22Rv1 (cell line): Measurements from ENCODE around the gene MYO10.

Experiments
- H3K27ac ChIP-seq: fragments of 450-650 bp; 2 replicates; pipeline ENCODE4 v1.5.1; 2017
- ZFX ChIP-seq: fragments of 450-650 bp; IDR thresholded peaks from 2 replicates; pipeline ENCODE4 v1.6.1; 2017; ENCODE audit warnings: antibody characterized with exemption, borderline replicate concordance
- TF ChIP-seq, protein P1 (sequence below): fragments of 450-650 bp; IDR thresholded peaks from 2 replicates; pipeline ENCODE4 v1.5.1; 2017; ENCODE audit warnings: mild to moderate bottlenecking

MYO10 gene

DNA sequence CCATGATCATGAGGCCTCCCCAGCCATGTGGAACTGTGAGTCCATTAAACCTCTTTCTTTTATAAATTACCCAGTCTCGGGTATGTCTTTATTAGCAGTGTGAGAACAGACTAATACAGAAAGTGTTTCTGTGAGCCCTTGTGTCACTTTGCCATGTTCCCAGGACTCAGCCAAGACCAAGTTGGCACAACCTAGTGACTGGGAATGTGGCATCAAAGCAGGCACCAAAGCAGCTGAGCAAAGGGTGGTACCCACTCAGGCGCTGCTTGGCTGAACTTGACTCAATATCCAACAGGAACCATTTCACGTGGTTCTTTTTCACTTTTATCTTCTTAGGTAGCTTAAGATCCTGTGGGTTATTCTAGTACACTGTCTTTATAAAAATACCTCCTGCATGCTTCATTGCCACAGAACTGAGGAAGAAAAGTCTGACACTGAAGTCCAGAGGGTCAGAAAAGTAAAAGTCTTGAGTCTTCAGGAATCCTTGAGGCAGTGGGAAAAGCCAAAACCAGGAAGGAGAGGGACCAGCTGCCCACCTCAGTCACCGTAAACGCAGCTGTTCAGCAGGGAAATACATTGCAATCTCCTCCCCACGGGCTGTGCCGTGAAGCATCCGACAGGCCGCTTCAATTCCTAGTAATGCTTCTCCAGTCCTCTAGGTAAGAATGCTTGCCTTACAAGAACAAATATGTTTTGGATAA lies 228.8 kb downstream of the MYO10 start:
- TF ChIP-seq ZFX = no peak
- TF ChIP-seq, protein P1, sequence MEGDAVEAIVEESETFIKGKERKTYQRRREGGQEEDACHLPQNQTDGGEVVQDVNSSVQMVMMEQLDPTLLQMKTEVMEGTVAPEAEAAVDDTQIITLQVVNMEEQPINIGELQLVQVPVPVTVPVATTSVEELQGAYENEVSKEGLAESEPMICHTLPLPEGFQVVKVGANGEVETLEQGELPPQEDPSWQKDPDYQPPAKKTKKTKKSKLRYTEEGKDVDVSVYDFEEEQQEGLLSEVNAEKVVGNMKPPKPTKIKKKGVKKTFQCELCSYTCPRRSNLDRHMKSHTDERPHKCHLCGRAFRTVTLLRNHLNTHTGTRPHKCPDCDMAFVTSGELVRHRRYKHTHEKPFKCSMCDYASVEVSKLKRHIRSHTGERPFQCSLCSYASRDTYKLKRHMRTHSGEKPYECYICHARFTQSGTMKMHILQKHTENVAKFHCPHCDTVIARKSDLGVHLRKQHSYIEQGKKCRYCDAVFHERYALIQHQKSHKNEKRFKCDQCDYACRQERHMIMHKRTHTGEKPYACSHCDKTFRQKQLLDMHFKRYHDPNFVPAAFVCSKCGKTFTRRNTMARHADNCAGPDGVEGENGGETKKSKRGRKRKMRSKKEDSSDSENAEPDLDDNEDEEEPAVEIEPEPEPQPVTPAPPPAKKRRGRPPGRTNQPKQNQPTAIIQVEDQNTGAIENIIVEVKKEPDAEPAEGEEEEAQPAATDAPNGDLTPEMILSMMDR = no peak
- no peak overlapping the region for H3K27ac ChIP-seq

DNA sequence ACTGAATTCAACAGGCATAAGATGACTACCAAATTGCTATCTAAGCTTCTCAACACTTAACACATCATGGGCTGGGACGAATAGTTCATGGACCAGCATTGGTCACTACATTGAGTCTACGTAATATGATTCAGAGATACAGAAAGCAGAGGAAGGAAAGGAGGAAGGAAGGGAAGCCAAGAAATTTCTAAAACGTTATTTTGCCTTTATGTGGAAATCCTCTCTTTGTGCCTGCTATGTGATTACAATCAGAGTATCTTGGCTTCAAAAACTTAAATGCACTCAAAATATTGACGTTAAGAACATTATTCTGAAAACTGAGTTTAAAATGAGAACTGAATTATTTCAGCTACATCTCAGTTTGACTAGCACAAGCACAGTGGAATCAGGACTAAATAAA lies 231.1 kb downstream of the MYO10 start:
- no peak overlapping the region for H3K27ac ChIP-seq
- no peak for TF ChIP-seq ZFX
- TF ChIP-seq, protein P1 = no peak

DNA sequence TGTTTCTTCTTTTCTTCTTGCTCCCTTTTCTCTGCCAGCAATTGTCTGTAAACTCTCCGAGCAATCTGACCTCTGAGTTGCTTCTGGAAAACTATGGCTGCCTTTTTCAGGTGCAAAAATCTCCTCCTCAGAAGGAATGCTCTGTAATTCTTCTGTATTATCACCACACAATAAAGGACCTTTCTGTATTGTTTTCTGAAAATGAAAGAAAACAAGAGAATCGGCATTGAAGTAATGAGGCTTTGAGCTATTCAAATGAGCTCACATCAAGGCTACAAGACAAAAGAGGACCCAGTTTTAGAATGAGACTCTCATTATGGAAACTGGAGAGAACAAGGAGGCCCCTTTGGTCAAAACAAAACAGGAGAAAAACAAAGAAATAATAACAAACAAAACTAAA lies 233.1 kb downstream of the MYO10 start:
- no peak overlapping the region for H3K27ac ChIP-seq
- TF ChIP-seq ZFX = no peak
- TF ChIP-seq, protein P1 = no peak

DNA sequence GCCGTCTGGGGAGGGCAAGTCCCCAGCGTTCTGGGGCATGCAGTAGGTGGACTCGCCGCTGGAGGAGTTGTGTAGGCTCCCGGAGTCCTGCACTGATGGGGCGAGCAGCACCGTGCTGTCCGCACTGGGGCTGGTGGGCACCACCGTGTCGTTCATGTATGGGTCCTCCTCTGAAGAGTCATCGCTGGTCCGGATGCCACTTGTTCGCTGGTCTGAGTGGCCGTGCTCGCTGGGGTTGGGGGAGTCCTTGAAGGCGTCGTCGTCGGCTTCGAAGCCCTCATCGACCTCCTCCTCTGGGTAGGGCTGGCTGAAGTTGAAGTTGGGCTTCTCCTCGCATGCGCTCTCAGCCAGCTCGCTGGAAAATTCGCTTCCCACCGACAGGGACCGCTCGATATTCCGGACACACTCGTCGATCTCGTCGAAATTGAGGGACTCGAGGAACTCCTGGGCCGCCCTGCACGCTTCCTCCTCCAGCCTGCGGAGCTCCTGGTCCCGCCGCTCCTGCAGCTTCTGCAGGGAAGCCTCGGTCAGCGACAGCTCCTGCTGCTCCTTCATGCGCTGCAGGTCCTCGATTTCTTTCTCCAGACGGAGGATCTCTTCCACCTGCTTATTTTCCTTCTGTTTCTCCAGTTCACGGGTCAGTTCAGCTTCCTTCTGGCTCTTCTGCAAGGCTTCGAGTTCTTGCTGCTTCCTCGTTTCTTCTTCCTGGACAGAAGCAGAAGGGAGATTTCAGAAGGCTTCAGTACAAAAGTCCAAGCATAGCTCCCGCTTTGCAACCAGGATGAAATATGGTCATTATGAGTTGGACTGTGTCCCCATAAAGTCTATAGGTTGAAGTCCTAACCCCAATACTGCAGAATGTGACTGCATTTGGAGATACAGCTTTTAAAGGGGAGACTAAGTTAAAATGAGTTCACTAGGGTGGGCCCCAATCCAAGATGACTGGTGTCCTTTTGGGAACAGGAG lies 234.7 kb downstream of the MYO10 start:
- H3K27ac ChIP-seq = no peak overlapping the region
- TF ChIP-seq ZFX = no peak
- TF ChIP-seq, protein P1 = no peak

DNA sequence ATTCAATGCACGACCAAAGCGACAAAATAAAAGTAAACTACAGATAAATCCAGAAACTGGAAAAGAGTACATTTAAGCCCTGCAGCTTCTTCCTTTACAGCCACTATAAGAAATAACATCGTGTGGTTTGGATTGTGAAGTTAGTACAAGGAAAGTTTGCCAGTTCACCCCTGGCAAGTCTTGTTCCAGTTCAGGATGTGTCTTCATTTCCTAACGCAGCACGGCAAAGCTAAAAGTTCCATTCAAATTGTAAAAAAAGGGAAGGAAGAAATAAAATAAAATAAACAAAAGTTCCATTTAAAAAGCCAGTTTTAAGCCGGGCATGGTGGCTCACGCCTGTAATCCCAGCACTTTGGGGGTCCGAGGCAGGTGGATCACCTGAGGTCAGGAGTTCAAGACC lies 236.0 kb downstream of the MYO10 start:
- no peak overlapping the region for H3K27ac ChIP-seq
- TF ChIP-seq, protein P1 = no peak
- no peak for TF ChIP-seq ZFX

DNA sequence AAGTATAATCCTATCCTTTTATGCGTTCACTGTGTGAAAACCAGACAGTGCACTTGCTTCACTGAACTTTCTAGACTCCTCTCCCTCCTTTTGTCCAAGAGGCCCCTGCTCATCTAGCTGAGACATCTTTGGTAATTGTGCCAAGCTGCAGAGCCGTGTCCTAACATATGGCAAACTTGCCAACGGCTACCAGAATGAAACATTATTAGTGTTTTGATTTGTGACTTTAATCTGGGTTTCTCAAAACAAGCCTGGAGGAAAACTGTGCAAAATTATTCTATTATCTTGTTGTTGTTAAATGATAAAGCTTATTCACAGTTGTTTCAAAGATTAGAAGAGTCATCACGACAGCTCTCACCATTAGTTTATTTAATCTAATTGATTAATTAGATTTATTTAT lies 240.3 kb downstream of the MYO10 start:
- TF ChIP-seq, protein P1 = no peak
- TF ChIP-seq ZFX = no peak
- H3K27ac ChIP-seq = no peak overlapping the region

DNA sequence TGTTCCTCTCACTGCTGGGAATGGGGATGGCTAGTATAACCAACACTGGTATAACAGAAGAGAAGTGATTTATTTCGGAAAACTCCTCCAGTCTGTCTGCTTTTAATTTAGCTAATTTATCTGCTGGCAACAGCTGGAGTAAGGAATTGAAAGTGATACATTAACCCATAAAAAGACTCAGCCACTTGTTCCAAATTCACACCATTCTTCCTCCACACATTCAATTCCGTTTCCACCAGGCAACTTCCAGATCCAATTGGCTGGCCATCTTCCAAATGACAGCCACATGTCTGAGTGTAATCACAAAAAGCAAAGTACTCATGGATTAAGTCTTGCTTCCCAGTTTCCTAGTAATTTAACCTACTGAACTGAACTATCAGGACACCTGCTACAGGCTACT lies 242.2 kb downstream of the MYO10 start:
- TF ChIP-seq, protein P1 = no peak
- no peak for TF ChIP-seq ZFX
- no peak overlapping the region for H3K27ac ChIP-seq
